Skeletal muscle satellite cell (primary cell): ENCODE measurements around the gene SLC35F3.

Experiments
- H3K27me3 ChIP-seq: 2 replicates; pipeline ENCODE4 v1.7.0; 2013; ENCODE audit warnings: low read length; ENCODE audit not compliant: control insufficient read depth, insufficient read depth
- H3K36me3 ChIP-seq: 2 replicates; pipeline ENCODE4 v1.7.0; 2013; ENCODE audit warnings: mild to moderate bottlenecking, control low read depth, low read length; ENCODE audit not compliant: insufficient read depth
- H3K4me1 ChIP-seq: 2 replicates; pipeline ENCODE4 v1.7.0; 2013; ENCODE audit warnings: low read length; ENCODE audit not compliant: control insufficient read depth, insufficient read depth
- H3K4me2 ChIP-seq: 2 replicates; pipeline ENCODE4 v1.7.0; 2013; ENCODE audit warnings: mild to moderate bottlenecking, low read length
- H3K4me3 ChIP-seq: 2 replicates; pipeline ENCODE4 v1.7.0; 2013; ENCODE audit warnings: low read length
- H3K9ac ChIP-seq: 2 replicates; pipeline ENCODE4 v1.7.0; 2013; ENCODE audit warnings: mild to moderate bottlenecking, low read depth, low read length, moderate library complexity
- H3K9me3 ChIP-seq: replicated peaks from 2 replicates; pipeline ENCODE4 v1.7.0; 2013; ENCODE audit warnings: mild to moderate bottlenecking, control low read depth, low read length

Gene SLC35F3

DNA sequence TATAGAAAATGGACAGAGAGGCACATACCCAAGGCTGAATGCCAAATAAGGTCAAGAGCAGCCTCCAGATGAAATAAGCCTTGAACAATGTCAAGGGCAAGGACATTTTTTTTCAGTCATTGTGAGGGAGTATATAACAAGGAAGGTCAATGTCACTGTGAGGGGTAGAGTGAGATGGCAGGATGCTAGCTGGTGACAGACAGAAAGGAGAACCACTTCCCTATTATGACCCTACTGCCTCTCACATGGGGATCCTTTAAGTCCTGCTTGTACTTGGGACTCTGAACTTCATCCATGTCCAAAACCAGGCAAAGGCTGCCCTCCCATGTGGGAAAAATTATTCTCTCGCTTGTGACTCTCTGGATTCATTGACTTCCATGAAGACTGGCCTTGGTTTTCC lies 349.3 kb downstream of the SLC35F3 start:
- Histone ChIP-seq H3K4me2 (no peak overlapping the region), H3K9me3 (no peaks in the 10 kb centered on the region), H3K4me3 (no peak overlapping the region), H3K27me3 (no peaks in the 10 kb centered on the region), H3K36me3 (no peaks in the 10 kb centered on the region), H3K9ac (no peak overlapping the region), H3K4me1 (no peaks in the 10 kb centered on the region)

- H3K27me3 ChIP-seq: no peaks in the 10 kb centered on the region
- no peak overlapping the region for H3K9ac ChIP-seq
- H3K9me3 ChIP-seq: no peaks in the 10 kb centered on the region
- no peaks in the 10 kb centered on the region for H3K36me3 ChIP-seq
- no peak overlapping the region for H3K4me3 ChIP-seq
- H3K4me2 ChIP-seq: no peak overlapping the region
- no peaks in the 10 kb centered on the region for H3K4me1 ChIP-seq
Observed at GRCh38 chr1:234256359-234256758, 351.9 kb downstream of the SLC35F3 start.

DNA sequence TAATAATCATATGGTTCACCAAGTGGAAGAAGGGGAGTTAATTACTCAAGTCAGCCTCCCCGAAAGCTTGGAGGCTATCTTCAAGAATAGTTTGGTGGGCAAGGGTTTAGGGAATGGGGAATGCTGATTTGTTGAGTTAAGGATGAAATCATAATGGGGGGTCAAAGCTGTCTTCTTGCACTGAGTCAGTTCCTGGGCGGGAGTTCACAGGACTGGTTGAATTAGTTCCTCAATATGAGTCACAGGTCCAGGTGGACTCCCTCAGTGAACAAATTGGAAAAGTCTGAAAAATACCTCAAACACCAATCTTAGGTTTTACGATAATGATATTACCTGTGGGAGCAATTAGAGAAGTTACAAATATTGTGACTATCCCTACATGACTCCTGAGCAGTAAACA lies 353.6 kb downstream of the SLC35F3 start:
- H3K36me3 ChIP-seq: no peaks in the 10 kb centered on the region
- H3K4me2 ChIP-seq: no peak overlapping the region
- H3K9me3 ChIP-seq: no peaks in the 10 kb centered on the region

DNA sequence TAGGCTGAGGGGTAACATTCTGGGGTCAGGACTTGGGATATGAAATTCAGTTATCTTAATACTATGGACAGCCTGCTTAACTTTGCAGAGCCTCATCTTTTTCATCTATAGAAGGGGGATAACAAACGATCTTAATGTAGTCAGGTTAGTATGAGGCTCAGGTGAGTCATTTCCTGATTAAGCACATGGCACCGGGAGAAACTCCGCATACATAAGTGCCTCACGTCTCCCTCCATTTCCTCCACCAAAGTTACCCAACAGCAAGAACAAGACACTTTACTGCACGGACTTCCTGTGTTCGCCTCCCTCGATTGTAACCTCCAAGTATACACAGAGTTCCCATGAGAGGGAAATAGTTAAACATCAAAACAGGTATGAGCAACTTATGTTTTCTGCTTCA lies 356.1 kb downstream of the SLC35F3 start:
- Histone ChIP-seq H3K9ac (no peak overlapping the region), H3K4me3 (no peak overlapping the region), H3K9me3 (no peaks in the 10 kb centered on the region), H3K27me3 (no peaks in the 10 kb centered on the region), H3K36me3 (no peaks in the 10 kb centered on the region), H3K4me1 (no peaks in the 10 kb centered on the region), H3K4me2 (no peak overlapping the region)

More for the DNA sequence above, 353.6 kb downstream of the SLC35F3 start:
- Histone ChIP-seq H3K4me3 (no peak overlapping the region), H3K9ac (no peak overlapping the region), H3K4me1 (no peaks in the 10 kb centered on the region), H3K27me3 (no peaks in the 10 kb centered on the region)

DNA sequence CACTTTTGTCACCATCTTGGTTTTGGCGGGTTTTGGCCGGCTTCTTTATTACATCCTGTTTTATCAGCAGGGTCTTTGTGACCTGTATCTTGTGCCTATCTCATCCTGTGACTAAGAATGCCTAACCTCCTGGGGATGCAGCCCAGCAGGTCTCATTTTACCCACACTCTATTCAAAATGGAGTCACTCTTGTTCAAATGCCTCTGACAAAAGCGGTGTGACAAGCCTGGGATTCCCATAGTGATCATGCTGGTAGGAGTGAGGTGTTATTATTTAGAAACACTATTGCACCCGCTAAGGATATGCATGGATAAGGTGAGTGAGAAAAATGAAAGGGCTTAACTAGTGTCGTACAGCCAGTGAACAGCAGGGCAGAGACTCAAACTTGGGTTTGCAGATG lies 357.1 kb downstream of the SLC35F3 start:
- H3K27me3 ChIP-seq: no peaks in the 10 kb centered on the region
- no peaks in the 10 kb centered on the region for H3K9me3 ChIP-seq
- no peak overlapping the region for H3K4me2 ChIP-seq
- H3K4me3 ChIP-seq: no peak overlapping the region
- H3K36me3 ChIP-seq: no peaks in the 10 kb centered on the region
- H3K4me1 ChIP-seq: no peaks in the 10 kb centered on the region
- H3K9ac ChIP-seq: no peak overlapping the region

DNA sequence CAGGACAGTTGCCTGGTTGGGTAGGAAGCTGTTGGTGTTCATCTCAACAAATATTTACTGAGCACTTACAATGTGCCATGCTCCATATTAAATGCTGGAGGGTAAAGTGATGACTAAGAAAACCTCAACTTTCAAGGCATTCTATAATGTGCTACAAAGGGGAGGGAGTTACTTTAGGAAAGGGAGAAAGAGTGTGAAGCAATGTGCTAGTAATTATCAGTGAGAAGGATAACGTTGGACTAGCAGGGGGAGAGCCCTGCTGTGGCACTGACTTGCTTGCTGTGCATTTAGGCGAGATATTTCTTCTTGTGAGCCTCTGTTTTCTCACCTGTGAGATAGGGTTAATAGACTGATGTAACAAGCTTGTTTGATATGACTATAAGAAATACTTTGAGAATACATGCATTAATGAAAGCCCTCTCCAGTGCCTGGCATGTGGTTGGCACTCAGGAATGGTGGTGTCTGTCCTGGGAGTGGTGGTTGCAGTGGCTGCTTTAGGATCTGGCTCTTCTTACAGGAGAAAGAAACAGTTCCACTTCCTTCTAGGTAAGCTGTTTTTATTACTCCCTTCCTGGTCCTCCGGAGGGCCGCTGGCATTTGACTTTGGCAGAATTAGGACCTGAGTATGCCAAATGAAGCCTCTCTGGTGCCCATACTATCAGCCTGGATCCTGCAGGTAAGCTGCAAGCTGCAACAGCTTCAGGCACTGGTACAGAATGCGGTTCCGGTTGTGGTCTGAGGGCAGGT lies 357.7 kb downstream of the SLC35F3 start:
- no peak overlapping the region for H3K4me3 ChIP-seq
- no peak overlapping the region for H3K4me2 ChIP-seq
- H3K9ac ChIP-seq: no peak overlapping the region
- H3K9me3 ChIP-seq: no peaks in the 10 kb centered on the region
- H3K36me3 ChIP-seq: no peaks in the 10 kb centered on the region
- H3K27me3 ChIP-seq: no peaks in the 10 kb centered on the region
- H3K4me1 ChIP-seq: no peaks in the 10 kb centered on the region

DNA sequence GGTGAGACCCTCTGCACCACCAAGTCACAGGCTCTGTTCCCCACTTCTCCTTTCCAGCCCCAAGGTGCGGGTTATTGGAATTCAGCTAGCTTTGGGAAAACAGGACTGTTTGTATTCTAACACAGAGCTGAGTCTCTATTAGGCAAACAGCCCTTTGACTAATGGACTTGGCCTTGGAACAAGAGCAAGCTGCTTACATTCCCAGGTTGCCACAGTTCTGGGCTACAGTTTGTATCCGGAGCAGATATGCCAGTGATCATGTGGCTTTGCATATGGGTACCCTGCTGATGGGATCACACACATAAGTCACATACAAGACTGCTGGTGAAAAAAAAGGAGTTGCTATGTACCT lies 358.3 kb downstream of the SLC35F3 start:
- Histone ChIP-seq H3K36me3 (no peaks in the 10 kb centered on the region), H3K4me1 (no peaks in the 10 kb centered on the region), H3K27me3 (no peaks in the 10 kb centered on the region), H3K4me2 (no peak overlapping the region), H3K9ac (no peak overlapping the region), H3K9me3 (no peaks in the 10 kb centered on the region), H3K4me3 (no peak overlapping the region)

DNA sequence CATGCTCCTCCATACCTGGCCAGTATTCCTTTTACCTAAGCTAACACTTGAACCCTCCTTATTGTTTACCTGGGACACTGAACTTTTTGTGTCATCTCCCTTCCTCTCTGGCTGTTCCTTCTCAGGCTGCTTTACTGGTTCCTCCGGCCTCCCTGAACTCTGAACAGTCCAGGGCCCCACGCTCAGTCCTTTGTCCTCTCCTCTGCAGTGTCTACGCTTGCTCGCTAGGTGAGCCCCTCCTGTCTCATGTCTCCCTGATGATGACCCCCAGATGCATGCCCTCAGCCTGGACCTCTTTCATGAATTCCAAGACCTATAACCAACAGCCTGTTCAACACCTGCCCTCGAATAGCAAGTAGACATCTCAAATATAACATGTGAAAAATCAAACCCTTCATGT lies 360.4 kb downstream of the SLC35F3 start:
- Histone ChIP-seq H3K9me3 (no peaks in the 10 kb centered on the region), H3K36me3 (no peaks in the 10 kb centered on the region)

GRCh38 chr1:234265321-234265720 lies 360.8 kb downstream of the SLC35F3 start:
- Histone ChIP-seq H3K9ac (no peak overlapping the region), H3K4me2 (no peak overlapping the region), H3K27me3 (no peaks in the 10 kb centered on the region), H3K4me3 (no peak overlapping the region), H3K36me3 (no peaks in the 10 kb centered on the region), H3K9me3 (no peaks in the 10 kb centered on the region), H3K4me1 (no peaks in the 10 kb centered on the region)

More for the DNA sequence above, 360.4 kb downstream of the SLC35F3 start:
- H3K4me2 ChIP-seq: no peak overlapping the region
- no peaks in the 10 kb centered on the region for H3K27me3 ChIP-seq
- H3K4me1 ChIP-seq: no peaks in the 10 kb centered on the region
- H3K4me3 ChIP-seq: no peak overlapping the region
- H3K9ac ChIP-seq: no peak overlapping the region

DNA sequence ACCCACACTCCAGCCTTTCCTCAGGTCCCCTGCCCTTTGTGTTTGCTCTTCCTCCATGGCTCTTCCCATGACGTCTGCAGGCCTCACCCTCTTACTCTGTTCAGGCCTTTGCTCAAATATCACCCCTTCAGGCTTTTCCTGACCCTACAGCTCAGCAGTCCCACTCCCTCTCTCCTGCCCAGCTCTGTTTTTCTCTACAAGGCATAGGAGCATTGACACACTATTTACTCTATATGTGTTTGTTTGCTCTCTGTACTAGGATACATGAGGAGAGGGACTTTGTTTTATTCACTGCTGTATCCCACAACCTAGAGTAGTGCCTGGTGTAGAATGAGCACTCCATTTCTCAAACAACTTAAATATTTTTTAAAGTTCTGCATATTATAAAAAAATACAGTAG lies 361.4 kb downstream of the SLC35F3 start:
- H3K4me1 ChIP-seq: no peaks in the 10 kb centered on the region

GRCh38 chr1:234270093-234270492 lies 365.6 kb downstream of the SLC35F3 start:
- Histone ChIP-seq H3K4me1 (no peaks in the 10 kb centered on the region), H3K27me3 (peaks cover 5% of the 10 kb centered on the region), H3K4me3 (no peak overlapping the region), H3K4me2 (no peak overlapping the region), H3K9me3 (no peaks in the 10 kb centered on the region), H3K9ac (no peak overlapping the region), H3K36me3 (no peaks in the 10 kb centered on the region)

More for the DNA sequence above, 361.4 kb downstream of the SLC35F3 start:
- Histone ChIP-seq H3K4me3 (no peak overlapping the region), H3K36me3 (no peaks in the 10 kb centered on the region), H3K9me3 (no peaks in the 10 kb centered on the region), H3K27me3 (no peaks in the 10 kb centered on the region), H3K9ac (no peak overlapping the region), H3K4me2 (no peak overlapping the region)

- Histone ChIP-seq H3K4me2 (no peak overlapping the region), H3K36me3 (no peaks in the 10 kb centered on the region), H3K4me3 (no peak overlapping the region), H3K27me3 (peaks cover 5% of the 10 kb centered on the region), H3K4me1 (no peaks in the 10 kb centered on the region), H3K9ac (no peak overlapping the region), H3K9me3 (no peaks in the 10 kb centered on the region)
Observed at GRCh38 chr1:234270581-234271242, 366.2 kb downstream of the SLC35F3 start.
